Renal cortical epithelial cell (primary cell): Measurements from ENCODE around the gene SLC30A4. TPM values are rescaled to one million over a fixed set of nuclear protein-coding genes. Genes with fewer than 3 reads are reported as not detected.
"Not testable (repeated sequence)": the region's sequence is repeated elsewhere in the genome, so short reads cannot be mapped to it uniquely, and the experiment has no call there.

ENCODE experiments used
- DNase-seq: peaks from one replicate; pipeline ENCODE4 v3.0.0-alpha.2; 2011; ENCODE audit warnings: low read depth
- total RNA-seq: library from RNA; depleted of rRNA; stranded (reverse); fragments of >200 nt; gene quantifications from 2 replicates; pipeline ENCODE4 v1.2.3, GENCODE V29; 2014

The SLC30A4 gene
- total RNA-seq, 1 donor from 2014 or later, result 10.0 TPM

- DNase-seq, result not testable (repeated sequence)
These were observed 15.4 kb downstream of the SLC30A4 start for GRCh38 chr15:45507143-45507542.

- DNase-seq, result no peak
These were observed 23.1 kb downstream of the SLC30A4 start for GRCh38 chr15:45499426-45499825.

GRCh38 chr15:45498701-45499100 lies 23.9 kb downstream of the SLC30A4 start:
- no peak for DNase-seq

GRCh38 chr15:45497261-45497660 lies 25.3 kb downstream of the SLC30A4 start:
- no peak for DNase-seq

GRCh38 chr15:45496658-45497057 lies 25.9 kb downstream of the SLC30A4 start:
- no peak for DNase-seq

GRCh38 chr15:45495588-45495987 lies 27.0 kb downstream of the SLC30A4 start:
- DNase-seq, result no peak

GRCh38 chr15:45489690-45490238 lies 32.8 kb downstream of the SLC30A4 start:
- no peak for DNase-seq

- DNase-seq, result no peak
These were observed 36.2 kb downstream of the SLC30A4 start for GRCh38 chr15:45486317-45486716.

- no peak for DNase-seq
These were observed 41.4 kb downstream of the SLC30A4 start for GRCh38 chr15:45481135-45481534.

- no peak for DNase-seq
These were observed 46.1 kb downstream of the SLC30A4 start for GRCh38 chr15:45476410-45476809.

- no peak for DNase-seq
These were observed 47.8 kb downstream of the SLC30A4 start for GRCh38 chr15:45474799-45475198.

GRCh38 chr15:45473068-45473467 lies 49.5 kb downstream of the SLC30A4 start:
- no peak for DNase-seq

- DNase-seq, result no peak
These were observed 51.4 kb downstream of the SLC30A4 start for GRCh38 chr15:45471151-45471550.

GRCh38 chr15:45469441-45469840 lies 53.1 kb downstream of the SLC30A4 start:
- no peak for DNase-seq

- no peak for DNase-seq
These were observed 53.5 kb downstream of the SLC30A4 start for GRCh38 chr15:45469027-45469426.

GRCh38 chr15:45468294-45468693 lies 54.3 kb downstream of the SLC30A4 start:
- no peak for DNase-seq

- peak; percentile 32 for DNase-seq
These were observed 63.7 kb downstream of the SLC30A4 start for GRCh38 chr15:45458746-45459403.

- peak; percentile 77 for DNase-seq
These were observed 64.7 kb downstream of the SLC30A4 start for GRCh38 chr15:45457641-45458539.

- DNase-seq, result no peak
These were observed 65.3 kb downstream of the SLC30A4 start for GRCh38 chr15:45457220-45457619.

GRCh38 chr15:45456212-45457106 lies 66.1 kb downstream of the SLC30A4 start:
- DNase-seq, result peak; percentile 99

- DNase-seq, result peak; percentile 93
These were observed 67.7 kb downstream of the SLC30A4 start for GRCh38 chr15:45454814-45455213.

GRCh38 chr15:45451265-45451664 lies 71.3 kb downstream of the SLC30A4 start:
- DNase-seq, result no peak
